GM18498 (cell line): ENCODE results near the gene ENPP3.
"Not testable (repeated sequence)": the region's sequence is repeated elsewhere in the genome, so short reads cannot be mapped to it uniquely, and the experiment has no call there.

ENCODE experiments used
- ATAC-seq: cut with Tn5 transposase; IDR thresholded peaks from one replicate; pipeline ENCODE4 v1.9.1; 2021; ENCODE audit warnings: mild to moderate bottlenecking, moderate library complexity; ENCODE audit not compliant: unreplicated experiment

Gene ENPP3

DNA sequence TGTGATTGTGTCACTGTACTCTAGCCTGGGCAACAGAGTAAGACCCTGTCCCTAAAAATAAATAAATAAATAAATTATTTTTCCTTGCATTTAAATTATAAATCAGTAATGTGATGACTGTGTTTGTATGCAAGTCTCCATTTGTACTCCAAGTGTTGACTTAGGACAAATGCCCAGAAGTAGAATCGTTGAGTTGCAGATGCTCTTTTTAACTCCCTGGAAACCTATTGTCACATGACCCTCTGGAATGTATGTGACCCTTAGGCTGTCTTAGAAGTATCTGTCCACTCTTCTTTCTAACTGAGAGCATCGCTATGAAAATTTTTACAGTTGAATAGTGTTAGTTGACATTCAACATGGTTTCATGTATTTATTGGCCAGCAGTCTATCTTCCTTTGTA lies 45.3 kb downstream of the ENPP3 start:
- no peak for ATAC-seq

DNA sequence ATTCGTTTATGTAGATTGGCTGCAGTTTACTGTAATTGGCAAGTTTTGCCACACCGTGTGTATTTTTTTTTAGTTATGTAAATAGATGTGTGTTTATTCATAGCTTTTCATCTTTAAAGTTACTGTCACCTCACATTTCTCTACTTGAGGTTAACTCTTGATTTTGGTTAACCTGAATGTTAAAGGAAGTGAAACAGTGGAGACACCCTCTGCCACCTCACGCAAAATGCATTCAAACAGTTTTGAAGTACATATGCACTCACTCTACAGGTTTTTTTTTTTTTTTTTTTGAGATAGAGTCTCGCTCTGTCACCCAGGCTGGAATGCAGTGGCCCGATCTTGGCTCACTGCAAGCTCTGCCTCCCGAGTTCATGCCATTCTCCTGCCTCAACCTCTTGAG lies 46.4 kb downstream of the ENPP3 start:
- peak; percentile 85 for ATAC-seq

DNA sequence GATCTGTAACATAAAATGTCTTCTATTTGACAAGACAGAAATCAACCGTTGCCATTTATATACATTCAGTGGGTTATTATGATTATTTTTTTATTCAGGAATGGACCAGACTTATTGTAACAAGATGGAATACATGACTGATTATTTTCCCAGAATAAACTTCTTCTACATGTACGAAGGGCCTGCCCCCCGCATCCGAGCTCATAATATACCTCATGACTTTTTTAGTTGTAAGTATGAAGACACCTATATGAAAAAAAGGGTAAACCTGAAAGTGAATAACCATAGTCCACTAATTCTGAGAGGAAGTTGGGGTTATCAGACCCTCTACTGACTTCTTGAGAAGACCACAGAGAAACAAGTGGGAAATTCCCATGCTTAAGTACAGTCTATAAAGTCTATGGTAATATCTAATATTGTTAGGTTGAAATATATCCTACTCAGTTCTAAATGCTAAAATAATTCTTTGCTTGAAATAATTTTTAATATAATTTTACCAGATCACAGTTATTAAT lies 48.2 kb downstream of the ENPP3 start:
- ATAC-seq: peak; percentile 63

DNA sequence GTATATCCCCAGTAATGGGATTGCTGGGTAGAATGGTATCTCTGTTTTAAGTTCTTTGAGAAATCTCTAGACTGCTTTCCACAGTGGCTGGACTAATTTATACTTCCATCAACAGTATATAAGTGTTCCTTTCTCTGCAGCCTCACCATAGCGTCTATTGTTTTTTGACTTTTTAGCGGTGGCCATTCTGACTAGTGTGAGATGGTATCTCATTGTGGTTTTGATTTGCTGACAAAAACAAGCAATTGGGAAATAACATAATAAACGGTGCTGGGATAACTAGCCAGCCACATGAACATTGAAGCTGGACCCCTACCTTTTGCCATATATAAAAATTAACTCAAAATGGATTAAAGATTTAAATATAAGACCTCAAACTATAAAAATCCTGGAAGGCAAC lies 49.9 kb downstream of the ENPP3 start:
- ATAC-seq: no peak

DNA sequence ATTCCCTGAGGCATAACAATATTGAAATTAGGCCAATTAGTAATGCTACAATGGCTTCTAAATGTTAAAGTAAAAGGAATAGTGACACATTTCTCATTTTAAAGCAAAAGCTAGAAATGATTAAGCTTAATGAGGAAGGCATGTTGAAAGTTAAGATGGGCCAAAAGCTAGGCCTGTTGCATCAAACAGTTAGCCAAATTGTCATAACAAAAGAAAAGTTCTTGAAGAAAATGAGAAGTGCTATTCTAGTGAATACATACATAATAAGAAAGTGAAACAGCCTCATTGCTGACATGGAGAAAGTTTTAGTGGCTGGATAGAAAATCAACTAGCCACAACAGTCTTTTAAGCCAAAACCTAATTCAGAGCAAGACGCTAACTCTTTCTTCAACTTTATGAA lies 51.2 kb downstream of the ENPP3 start:
- ATAC-seq: peak; percentile 65

DNA sequence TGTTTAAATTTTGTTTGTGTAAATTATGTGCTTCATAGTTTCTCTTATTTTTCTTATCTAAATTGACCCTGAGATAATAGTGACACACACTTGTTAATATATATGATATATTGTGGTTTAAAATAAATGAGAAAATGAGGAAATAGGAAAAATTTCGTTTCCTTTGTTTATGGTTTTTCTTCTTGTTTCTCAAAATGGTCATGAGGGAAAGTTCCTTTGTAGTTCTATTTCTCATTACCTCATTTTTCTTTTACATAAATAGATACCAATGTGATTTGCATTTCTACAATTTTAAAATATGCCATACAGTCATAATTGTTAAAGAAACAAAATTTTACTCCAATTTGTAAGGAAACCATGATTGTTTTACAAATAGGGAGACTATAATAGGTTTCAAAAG lies 54.9 kb downstream of the ENPP3 start:
- ATAC-seq: no peak

DNA sequence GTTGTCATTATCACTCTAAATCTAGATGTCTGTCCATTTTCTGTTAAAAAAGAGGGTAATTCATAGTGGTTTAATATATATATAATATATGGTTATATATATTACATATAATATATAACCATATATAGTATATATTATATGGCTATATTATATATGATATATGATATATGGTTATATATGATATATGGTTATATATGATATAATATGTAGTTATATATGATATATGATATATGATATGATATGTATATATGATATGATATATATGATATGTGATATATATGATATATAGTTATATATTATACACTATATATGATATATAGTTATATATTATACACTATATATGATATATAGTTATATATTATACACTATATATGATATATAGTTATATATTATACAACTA lies 55.5 kb downstream of the ENPP3 start:
- no peak for ATAC-seq

DNA sequence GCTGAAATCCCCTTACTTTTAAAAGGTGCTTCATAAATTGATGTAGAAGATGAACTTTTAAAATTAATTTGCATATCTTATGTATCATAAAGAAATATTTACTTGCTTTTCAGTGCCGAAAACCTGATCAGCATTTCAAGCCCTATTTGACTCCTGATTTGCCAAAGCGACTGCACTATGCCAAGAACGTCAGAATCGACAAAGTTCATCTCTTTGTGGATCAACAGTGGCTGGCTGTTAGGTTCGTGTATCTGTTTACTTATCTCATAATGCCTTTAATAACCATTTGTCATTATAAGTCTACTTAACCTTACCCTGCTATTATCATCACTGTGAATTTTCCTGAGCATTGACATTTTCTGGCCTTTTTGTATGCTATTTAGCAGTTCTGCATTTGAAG lies 56.3 kb downstream of the ENPP3 start:
- no peak for ATAC-seq

DNA sequence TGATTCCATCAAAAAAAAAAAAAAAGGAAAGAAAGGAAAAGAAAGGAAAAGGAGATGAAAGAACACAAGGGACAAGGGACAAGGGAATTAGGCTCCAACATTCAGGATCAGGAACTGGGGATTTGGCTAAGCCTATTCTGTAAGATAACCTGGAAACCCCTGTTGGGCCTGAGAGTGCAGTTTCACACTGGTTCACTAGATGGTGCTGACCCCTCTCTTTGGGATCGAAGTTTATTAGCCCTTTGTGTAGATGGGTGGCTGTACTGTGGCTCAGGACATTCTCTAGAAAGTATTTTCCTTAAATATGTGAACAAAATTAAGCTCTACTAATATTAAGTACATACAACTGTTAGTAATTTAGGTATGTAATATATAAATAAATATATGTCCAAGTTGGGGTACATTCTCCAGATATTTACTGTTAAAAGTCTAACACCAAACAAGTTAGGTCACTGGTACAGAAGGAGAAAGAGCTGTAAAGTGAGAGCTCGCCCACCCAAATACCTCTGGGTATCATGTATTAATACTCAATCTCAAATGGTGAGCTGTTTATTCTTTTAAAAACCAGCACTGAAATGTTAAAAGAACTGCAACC lies 57.8 kb downstream of the ENPP3 start:
- peak; percentile 92 for ATAC-seq

DNA sequence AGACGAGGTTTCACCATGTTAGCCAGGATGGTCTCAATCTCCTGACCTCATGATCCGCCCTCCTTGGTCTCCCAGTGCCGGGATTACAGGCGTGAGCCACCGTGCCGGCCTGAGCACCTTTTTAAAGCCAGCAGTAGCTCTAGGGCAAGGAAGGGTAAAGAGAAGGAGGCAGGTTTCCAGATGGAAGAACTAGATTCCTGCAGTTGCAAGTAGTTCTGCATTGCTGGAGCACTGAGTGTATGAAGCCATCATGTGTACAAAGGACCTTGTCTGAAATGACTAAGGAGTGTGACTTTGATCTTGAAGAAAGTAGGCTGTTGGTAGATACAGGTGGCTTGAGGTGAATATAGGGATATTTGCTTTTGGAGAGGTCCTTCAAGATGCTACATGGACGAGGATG lies 59.9 kb downstream of the ENPP3 start:
- no peak for ATAC-seq

DNA sequence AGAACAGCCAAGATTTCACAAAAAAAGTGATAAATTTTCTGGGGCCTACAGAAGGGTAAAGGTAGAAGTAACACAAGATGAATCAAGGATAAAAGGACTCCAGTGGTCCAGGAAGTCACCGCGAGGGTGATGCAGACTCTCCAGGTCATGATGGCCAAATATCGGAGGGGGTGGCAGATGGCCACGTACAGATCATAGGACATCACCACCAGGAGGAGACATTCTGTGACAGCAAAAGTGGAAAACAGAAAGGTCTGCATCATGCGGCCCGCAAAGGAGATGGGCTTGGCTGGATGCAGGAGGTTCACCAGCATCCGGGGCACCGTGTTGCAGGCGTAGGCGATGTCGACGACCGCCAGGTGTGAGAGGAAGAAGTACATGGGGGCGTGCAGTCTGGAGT lies 63.7 kb downstream of the ENPP3 start:
- ATAC-seq: not testable (repeated sequence)

DNA sequence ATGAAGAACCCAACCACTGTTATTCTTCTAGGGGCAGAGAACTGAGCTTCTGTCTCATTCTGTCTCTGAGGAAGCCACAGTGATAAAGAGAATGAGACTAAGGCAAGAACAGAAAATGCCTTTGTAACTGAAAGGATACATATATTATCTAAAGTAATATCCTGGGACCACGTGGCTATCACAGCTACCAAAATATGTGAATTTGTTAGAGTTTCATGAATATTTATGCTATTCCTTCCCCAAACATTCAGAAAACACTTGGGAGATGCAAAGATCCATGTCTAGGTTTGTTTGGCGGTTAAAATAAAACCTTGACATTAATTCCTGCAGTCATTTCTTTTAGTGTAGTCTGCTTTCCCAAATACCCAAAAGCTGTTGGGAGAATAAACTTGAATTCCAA lies 66.8 kb downstream of the ENPP3 start:
- not testable (repeated sequence) for ATAC-seq

DNA sequence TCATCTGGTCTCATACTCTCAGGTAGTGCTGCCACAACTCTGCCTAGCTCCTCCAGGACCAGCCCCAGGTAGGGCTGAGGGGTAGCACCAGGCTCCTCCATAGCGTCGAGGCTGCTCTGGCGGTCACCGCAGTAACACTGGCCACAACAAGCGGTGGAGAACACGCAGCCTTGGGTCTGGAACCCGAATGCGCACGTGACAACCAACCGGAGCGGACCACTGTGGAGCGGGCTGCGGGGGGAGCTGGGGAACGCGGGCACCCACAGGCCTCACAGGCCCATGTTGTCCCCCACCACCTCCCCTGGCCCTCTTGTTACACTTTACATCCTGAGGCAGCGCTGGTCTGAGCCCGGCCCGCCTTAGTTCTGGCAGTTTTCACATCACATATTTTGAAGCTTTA lies 73.8 kb downstream of the ENPP3 start, which contains the start of gene CTAGE9:
Gene CTAGE9 (minus strand): TSS at position 101 of the 400 bp plus-strand sequence. CDS start 0 bp downstream, at position 101.
- ATAC-seq: not testable (repeated sequence)

DNA sequence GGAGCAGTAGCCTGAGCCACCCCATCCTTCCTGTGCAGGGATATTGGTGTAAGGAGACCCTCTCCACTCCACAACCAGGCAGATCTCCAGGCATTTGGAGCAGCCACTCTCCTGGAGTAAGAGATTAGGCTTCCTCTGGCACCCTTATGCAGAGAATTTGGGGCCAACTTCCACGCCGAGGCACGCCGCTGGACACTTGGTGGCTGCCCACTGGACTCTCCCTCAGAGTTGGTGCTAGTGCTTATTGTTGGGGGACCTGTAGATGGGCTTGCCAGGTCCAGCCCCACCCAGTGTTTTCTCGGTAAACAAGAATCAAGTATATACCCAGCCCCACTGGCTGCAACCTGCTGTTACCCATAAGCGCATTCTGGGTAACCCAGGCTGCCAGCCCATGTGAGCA lies 78.5 kb downstream of the ENPP3 start:
- peak; percentile 69 for ATAC-seq

DNA sequence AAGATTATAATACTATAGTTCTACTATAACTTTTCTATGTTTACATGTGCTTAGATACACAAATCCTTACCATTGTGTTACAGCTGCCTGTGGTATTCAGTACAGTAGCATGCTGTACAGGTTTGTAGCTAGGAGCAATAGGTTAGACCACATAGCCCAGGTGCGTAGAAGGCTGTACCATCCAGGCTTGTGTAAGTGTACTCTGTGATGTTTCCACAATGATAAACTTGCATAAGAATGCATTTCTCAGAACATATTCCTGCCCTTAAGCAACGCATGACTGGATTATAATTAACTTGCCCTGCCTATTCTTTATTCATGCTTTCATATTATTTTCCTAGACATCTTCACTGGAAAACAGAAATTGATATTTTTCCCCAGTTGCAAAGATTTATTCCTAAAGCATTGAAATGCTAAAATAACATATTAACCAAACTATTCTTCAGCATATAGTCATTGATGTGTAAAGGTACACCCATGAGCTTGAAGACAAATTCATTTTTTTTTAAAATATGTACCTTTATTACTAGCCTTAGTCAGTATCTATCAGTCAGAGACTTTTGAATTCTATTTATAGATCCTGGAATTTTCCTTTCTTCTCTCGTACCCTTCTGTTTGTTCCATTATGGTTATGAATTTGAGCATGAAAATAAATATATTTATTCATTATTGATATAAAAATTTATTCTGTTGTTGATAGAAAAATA lies 80.9 kb downstream of the ENPP3 start:
- ATAC-seq: no peak

DNA sequence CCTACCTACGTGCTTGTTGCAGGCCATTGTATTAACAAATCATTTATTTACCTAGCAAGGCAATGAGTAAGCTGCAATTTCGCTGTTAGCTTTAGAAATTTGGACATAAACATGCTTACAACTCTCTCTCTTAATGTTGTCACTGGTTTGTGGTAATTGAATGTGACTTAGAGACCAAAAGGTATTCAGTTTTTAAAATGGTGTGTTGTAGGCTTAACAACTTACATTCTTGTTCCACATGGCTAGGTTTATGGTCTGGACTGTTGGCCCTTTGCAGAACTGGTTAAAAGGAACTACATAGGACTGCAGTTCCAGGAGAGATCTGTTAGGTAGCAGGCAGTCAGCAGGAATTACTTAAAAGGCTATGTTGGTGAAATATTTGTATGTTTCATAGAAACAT lies 84.1 kb downstream of the ENPP3 start:
- no peak for ATAC-seq

DNA sequence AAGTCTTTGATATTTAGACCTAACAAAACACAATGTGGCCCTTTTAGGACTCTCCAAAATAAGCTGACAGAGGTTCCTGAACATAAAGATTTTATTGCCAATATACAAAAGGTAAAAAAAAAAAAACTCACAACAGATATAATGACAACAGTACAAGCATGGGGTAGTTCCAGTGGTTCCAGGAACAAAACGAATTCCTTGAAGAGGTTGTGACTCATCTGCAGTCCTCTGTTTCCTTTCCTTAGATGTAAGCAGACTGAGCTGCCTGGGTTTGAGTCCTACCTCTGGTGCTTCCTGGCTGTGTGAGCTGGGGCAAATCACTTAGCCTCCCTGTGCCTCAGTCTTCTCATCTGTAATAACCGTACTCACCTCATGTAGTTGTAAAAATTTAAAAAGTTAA lies 87.0 kb downstream of the ENPP3 start:
- ATAC-seq: no peak

DNA sequence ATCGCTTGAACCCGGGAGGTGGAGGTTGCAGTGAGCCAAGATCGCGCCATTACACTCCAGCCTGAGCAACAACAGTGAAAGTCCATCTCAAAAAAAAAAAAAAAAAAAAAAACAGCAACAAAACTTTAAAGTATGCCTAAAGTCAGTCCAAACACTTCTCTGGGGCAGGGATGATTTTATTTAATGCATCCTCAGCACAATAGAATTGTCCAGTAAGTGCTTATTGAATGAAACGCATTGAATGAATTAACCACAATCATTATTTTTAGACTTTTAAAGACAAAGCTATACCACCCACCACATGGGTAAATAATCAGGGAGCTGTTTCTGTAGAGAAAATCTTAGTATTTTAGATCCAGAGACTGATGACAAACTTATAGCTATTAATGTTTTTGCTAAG lies 90.4 kb downstream of the ENPP3 start:
- ATAC-seq: no peak

DNA sequence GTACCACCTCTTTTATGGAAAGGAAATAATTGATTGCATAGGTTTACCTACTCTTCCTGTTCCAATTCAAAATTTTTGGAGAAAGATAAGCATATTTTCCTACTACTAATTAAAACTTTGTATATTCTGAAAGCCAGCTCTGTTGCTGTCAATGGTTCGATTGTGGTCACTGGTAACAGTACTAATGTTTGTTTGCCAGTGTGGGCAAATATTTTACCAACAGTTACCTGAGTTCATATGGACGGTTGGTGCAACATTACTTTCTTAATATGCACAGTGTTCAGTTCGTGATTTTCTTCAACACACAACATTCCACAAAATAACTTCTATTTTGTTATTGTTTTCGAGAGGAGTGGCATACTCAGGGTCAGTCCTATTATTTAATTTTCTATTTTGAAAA lies 90.8 kb downstream of the ENPP3 start:
- ATAC-seq: no peak

DNA sequence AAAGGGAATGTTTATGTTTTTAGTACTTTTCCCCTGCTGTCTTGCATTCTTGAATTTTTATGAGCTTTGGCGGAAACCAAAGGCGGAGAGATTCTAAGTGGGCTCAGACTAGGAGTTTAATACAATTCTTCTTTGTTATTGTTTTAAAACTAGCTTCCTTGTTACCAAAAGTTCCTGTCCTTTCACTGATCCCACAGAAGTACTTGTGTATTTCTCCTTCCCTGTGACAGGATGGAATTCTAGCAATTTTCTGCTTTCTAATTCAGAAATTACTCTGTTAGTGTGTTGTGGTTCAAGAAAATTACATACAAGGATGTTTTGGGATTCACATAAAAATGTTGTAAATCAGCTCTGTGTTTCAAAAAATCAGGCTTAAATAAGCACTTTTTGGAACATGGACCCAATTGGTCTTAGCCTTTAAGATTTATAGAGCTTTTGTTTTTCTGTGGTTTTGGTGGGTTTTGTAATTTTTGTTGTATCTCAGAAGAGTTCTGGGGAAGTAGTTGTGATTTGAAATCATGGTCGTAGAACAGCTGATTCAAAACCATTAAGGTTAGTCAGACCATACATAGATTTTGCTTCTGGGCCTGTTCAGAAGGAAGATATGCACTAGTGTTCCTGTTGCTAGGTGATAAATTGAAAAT lies 91.3 kb downstream of the ENPP3 start:
- ATAC-seq: no peak

DNA sequence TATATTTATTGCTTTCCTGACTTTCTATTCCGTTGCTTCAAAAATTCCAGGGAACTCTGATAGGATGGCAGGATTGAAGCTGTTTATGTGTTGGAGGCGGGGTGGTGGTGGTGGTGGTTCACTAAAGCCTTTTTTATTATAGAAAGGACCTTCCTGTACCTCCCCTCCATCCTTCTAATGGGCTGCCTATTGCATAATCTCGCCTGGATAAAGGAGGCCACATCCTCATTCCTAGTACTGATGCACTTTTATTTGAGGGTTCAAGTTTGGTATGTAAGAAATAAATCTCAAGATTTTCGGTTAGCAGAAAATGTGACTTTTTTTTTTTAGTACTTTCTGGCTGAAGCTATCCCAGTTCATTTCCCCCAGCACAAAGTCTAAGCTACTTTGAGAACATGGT lies 92.4 kb downstream of the ENPP3 start:
- no peak for ATAC-seq

DNA sequence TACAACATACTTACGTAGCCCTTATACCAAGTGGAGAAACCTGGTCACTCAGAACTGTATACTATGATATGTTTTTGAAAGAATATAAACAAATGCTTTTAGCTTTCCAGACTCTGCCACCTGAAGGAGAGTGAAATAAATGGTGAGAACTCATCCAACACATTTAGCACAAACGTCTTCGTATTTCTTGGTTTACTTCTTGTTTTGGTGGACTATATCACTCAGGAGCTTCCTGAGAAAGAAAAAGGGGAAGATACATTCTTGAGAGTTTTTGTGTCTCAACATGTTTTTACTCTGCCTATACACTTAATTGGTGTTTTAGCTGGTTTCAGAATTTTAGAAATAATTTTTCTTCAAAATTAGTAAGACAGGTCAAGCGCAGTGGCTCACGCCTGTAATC lies 93.2 kb downstream of the ENPP3 start:
- ATAC-seq: no peak
